ENCODE measurements around the gene TEAD1.
A peak's percentile ranks its signal among the peaks of the same experiment; 100 is the strongest.

Gene TEAD1

GRCh38 chr11:12890476-12890875, 216.3 kb downstream of the TEAD1 start:
- H3K27me3 ChIP-seq (ENCODE audit: insufficient read depth, poor library complexity, severe bottlenecking): no peaks in the 10 kb centered on the region
- DNase-seq (ENCODE audit: low read depth in 1 of 2, low spot score in 1 of 2): no peak
- TF ChIP-seq, protein P1, sequence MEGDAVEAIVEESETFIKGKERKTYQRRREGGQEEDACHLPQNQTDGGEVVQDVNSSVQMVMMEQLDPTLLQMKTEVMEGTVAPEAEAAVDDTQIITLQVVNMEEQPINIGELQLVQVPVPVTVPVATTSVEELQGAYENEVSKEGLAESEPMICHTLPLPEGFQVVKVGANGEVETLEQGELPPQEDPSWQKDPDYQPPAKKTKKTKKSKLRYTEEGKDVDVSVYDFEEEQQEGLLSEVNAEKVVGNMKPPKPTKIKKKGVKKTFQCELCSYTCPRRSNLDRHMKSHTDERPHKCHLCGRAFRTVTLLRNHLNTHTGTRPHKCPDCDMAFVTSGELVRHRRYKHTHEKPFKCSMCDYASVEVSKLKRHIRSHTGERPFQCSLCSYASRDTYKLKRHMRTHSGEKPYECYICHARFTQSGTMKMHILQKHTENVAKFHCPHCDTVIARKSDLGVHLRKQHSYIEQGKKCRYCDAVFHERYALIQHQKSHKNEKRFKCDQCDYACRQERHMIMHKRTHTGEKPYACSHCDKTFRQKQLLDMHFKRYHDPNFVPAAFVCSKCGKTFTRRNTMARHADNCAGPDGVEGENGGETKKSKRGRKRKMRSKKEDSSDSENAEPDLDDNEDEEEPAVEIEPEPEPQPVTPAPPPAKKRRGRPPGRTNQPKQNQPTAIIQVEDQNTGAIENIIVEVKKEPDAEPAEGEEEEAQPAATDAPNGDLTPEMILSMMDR (IDR thresholded peaks at IDR 0.05; ENCODE audit: insufficient read depth, low read length): no peak
- TF ChIP-seq SPI1 (IDR thresholded peaks at IDR 0.05; ENCODE audit: borderline replicate concordance, low read depth) (no peak), REST (IDR thresholded peaks at IDR 0.05; ENCODE audit: insufficient replicate concordance, low read depth) (no peak), GABPA (IDR thresholded peaks at IDR 0.05; ENCODE audit: low read depth) (no peak), POLR2AphosphoS5 (IDR thresholded peaks at IDR 0.05; ENCODE audit: low read depth) (no peak)
- no peak overlapping the region for H3K27ac ChIP-seq (replicated peaks)
- no peak overlapping the region for H3K4me3 ChIP-seq (replicated peaks; ENCODE audit: insufficient read depth, low read length)

DNA sequence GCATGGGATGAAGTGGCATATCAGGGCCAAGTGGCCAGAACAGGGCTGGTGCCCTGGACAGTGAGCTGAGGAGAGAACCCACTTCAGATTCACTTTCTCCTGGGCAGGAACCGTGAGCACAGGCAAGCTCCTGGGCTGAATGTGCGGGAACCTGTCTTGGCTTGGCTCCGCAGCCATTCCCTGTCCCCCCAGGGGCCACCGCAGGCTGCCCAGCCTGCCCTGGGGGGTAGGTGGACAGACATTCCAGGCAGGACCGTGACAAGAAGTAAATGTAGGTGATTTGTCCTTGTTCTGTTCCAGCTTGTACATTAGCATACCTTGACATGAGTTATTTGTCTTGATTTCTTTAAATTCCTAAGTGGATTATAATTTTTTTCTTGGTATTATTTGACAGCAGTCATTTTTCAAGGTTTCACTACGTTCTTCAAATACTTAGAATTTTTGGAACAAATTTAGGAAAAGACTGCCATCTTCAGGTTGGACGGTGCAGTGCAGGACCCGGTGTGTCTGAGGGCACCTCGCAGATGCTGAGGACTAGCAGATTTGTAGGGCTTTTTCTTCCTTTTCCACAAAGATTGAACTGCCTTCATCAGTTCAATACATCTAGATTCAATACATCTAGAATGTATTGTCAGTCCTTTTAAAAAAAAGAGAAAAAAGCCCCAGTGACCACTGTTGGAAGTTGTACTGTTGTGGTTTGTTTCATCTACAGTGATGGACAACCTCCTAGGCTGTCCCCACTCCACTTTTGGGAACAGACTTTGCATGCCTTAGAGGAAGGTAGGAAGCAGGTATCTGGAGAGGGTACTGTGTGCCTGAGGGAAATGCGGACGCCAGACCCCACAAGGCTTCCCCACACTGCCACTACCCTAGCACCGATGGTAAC, 219.8 kb downstream of the TEAD1 start:
- peak in 1 of 2 experiments; percentile 17 for DNase-seq (ENCODE audit: low read depth in 1 of 2, low spot score in 1 of 2)
- H3K27me3 ChIP-seq (ENCODE audit: insufficient read depth, poor library complexity, severe bottlenecking): no peaks in the 10 kb centered on the region
- TF ChIP-seq, protein P1 (IDR thresholded peaks at IDR 0.05; ENCODE audit: insufficient read depth, low read length): peak; percentile 69
- no peak for TF ChIP-seq SPI1 (IDR thresholded peaks at IDR 0.05; ENCODE audit: borderline replicate concordance, low read depth)
- no peak overlapping the region for H3K4me3 ChIP-seq (replicated peaks; ENCODE audit: insufficient read depth, low read length)
- no peak overlapping the region for H3K27ac ChIP-seq (replicated peaks)

GRCh38 chr11:12897390-12897789, 223.2 kb downstream of the TEAD1 start:
- no peak overlapping the region for H3K4me3 ChIP-seq (replicated peaks; ENCODE audit: insufficient read depth, low read length)
- DNase-seq (ENCODE audit: low read depth in 1 of 2, low spot score in 1 of 2): no peak
- TF ChIP-seq POLR2AphosphoS5 (IDR thresholded peaks at IDR 0.05; ENCODE audit: low read depth) (no peak), REST (IDR thresholded peaks at IDR 0.05; ENCODE audit: insufficient replicate concordance, low read depth) (no peak), SPI1 (IDR thresholded peaks at IDR 0.05; ENCODE audit: borderline replicate concordance, low read depth) (no peak), GABPA (IDR thresholded peaks at IDR 0.05; ENCODE audit: low read depth) (no peak)
- TF ChIP-seq, protein P1 (IDR thresholded peaks at IDR 0.05; ENCODE audit: insufficient read depth, low read length): no peak
- H3K27ac ChIP-seq (replicated peaks): no peak overlapping the region
- H3K27me3 ChIP-seq (ENCODE audit: insufficient read depth, poor library complexity, severe bottlenecking): no peaks in the 10 kb centered on the region
